HUES48 (cell line): ENCODE results near the gene C16orf82.
"Not testable (repeated sequence)": the region's sequence is repeated elsewhere in the genome, so short reads cannot be mapped to it uniquely, and the experiment has no call there.

Source experiments
- H3K27ac ChIP-seq: one replicate; pipeline ENCODE4 v1.7.0; 2013; ENCODE audit warnings: low read depth, low read length, inconsistent platforms
- H3K27me3 ChIP-seq: 2 replicates; pipeline ENCODE4 v1.6.1; 2013; ENCODE audit warnings: mild to moderate bottlenecking, low read length; ENCODE audit not compliant: control insufficient read depth, insufficient read depth
- H3K36me3 ChIP-seq: 2 replicates; pipeline ENCODE4 v1.6.1; 2013; ENCODE audit warnings: low read length; ENCODE audit not compliant: control insufficient read depth, insufficient read depth
- H3K4me1 ChIP-seq: 2 replicates; pipeline ENCODE4 v1.6.1; 2013; ENCODE audit warnings: mild to moderate bottlenecking, low read length; ENCODE audit not compliant: control insufficient read depth, insufficient read depth
- H3K4me3 ChIP-seq: 2 replicates; pipeline ENCODE4 v1.5.1; 2013; ENCODE audit warnings: mild to moderate bottlenecking, low read depth, low read length
- H3K9ac ChIP-seq: 2 replicates; pipeline ENCODE4 v1.6.1; 2013; ENCODE audit warnings: mild to moderate bottlenecking, low read depth, low read length, moderate library complexity
- H3K9me3 ChIP-seq: 2 replicates; pipeline ENCODE4 v1.6.1; 2013; ENCODE audit warnings: low read length; ENCODE audit not compliant: control insufficient read depth, insufficient read depth

C16orf82 gene

DNA sequence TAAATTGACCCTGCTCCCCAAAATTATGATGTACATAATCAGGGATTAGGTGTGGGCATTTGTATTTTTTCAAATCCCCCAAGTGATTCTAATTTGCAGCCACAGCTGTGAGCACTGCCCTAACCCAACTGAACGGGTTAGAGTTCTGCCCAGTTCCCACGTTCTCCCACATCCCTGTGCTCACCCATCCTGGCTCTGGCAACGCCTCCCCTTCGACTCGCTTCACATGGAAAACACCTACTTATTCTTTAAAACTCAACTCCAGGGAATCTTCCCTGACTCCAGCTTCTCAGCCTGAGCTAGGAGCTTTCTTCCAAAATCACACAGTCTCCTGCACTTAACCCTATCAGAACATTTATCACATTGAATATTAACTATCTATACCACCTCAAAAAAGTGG lies 17.6 kb upstream of the C16orf82 start:
- no peak overlapping the region for H3K4me3 ChIP-seq
- peaks cover 7% of the 10 kb centered on the region for H3K4me1 ChIP-seq
- no peak overlapping the region for H3K9ac ChIP-seq
- no peaks in the 10 kb centered on the region for H3K36me3 ChIP-seq
- no peaks in the 10 kb centered on the region for H3K27me3 ChIP-seq
- H3K27ac ChIP-seq: no peak overlapping the region
- no peaks in the 10 kb centered on the region for H3K9me3 ChIP-seq

DNA sequence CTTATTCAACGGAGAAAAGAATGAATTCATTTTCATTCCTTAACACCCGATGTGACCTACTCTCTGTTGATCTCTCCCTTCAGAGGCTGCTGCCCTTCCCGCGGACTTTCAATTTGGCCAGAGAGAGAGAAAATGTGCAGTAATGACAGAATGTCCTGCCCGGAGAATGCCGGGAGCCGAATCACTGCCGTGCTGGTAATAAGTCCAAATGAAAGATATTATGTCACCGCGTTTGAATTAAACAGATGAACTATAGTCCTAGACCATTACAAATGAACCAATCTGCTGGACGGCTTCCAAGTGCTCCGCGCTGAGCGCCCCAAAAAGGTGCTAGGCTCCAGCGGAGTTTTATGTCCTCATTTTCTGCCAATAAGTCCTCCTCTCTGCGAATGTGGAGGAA lies 14.7 kb upstream of the C16orf82 start:
- H3K27me3 ChIP-seq: no peaks in the 10 kb centered on the region
- H3K4me3 ChIP-seq: no peak overlapping the region
- H3K36me3 ChIP-seq: no peaks in the 10 kb centered on the region
- no peak overlapping the region for H3K9ac ChIP-seq
- H3K9me3 ChIP-seq: no peaks in the 10 kb centered on the region
- no peak overlapping the region for H3K27ac ChIP-seq
- H3K4me1 ChIP-seq: peaks cover 7% of the 10 kb centered on the region

DNA sequence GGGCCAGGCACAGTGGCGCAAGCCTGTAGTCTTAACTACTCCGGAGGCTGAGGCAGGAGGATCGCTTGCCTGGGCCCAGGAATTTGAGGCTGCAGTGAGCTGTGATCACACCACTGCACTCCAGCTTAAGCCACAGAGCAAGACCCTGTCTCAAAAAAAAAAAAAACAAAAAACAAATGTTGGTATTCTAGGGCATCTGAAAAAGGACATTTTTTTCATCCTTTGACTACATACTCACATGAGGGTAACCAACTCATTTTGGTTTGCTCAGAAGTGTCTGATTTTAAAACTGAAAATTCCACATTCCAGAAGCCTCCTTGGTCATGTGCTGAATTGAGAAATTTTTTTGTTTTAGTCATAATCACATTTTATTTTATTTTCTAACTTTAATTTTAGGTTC lies 12.7 kb upstream of the C16orf82 start:
- no peak overlapping the region for H3K4me3 ChIP-seq
- peaks cover 7% of the 10 kb centered on the region for H3K4me1 ChIP-seq
- no peak overlapping the region for H3K27ac ChIP-seq
- no peaks in the 10 kb centered on the region for H3K27me3 ChIP-seq
- H3K9ac ChIP-seq: no peak overlapping the region
- no peaks in the 10 kb centered on the region for H3K36me3 ChIP-seq
- no peaks in the 10 kb centered on the region for H3K9me3 ChIP-seq

DNA sequence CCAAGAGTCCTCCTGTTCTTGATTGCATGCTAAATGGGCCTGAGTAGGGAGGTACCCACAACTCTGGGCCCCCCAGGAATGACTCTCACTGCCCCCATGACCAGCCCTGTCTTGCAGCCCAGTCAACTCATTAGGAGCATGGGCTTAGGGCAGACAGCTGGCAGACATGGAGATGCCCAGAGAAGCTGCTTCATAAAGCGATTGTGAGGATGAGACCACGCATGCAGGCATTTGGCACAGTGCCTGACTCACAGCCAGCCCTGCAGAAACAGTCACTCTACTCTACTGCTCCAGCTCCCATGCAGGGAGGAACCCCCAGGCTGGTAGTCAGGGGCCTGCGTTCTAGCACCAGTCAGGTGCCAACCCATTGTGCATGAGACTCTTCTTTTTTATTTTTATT lies 8.4 kb upstream of the C16orf82 start:
- H3K4me3 ChIP-seq: no peak overlapping the region
- no peak overlapping the region for H3K27ac ChIP-seq
- H3K9ac ChIP-seq: no peak overlapping the region
- no peaks in the 10 kb centered on the region for H3K9me3 ChIP-seq
- H3K27me3 ChIP-seq: no peaks in the 10 kb centered on the region
- no peaks in the 10 kb centered on the region for H3K36me3 ChIP-seq
- no peaks in the 10 kb centered on the region for H3K4me1 ChIP-seq

DNA sequence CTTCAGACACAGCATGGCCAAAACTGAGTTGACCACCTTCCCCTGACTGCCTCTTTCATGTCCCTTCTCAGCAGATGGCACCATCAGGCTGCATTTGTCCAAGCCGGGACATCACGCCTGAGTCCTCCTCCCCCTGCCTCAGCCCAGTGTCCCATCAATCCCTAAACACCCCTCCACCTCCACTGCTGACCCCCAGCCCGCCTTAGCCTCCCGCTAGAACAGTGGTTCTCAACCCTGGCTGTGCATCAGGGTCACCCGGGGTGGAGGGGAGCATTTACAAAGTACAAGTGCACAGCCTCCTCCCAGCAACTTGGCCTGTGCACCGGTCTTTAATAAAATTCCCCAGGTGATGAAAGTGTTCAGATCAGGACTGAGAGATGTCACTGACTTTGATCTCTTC lies 4.0 kb downstream of the C16orf82 start:
- H3K27me3 ChIP-seq: no peaks in the 10 kb centered on the region
- H3K36me3 ChIP-seq: no peaks in the 10 kb centered on the region
- peaks cover 6% of the 10 kb centered on the region; the same call in 1 of the 2 replicates for H3K9me3 ChIP-seq
- no peak overlapping the region for H3K4me3 ChIP-seq
- H3K27ac ChIP-seq: no peak overlapping the region
- H3K9ac ChIP-seq: no peak overlapping the region
- no peaks in the 10 kb centered on the region; the same call in 1 of the 2 replicates for H3K4me1 ChIP-seq

DNA sequence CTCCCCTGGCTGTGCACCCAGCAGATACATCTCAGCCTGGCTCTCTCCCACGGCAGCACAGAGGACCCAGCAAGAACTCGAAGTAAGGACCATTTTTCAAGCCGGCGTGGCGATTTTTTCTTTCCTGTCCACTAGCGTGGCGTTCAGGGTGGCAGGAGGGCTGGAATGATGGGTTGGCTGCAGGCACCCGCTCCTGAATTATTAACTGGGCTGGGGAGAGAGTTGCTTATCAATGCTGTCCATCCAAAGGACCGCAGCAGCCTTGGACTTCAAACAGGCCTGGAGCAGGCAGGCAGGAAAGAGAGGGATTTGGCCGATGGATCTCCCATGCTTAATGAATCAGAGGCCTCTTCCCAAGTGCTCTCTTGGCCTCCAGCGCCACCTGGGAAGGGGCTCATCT lies 7.0 kb downstream of the C16orf82 start:
- H3K27me3 ChIP-seq: no peaks in the 10 kb centered on the region
- no peaks in the 10 kb centered on the region for H3K4me1 ChIP-seq
- no peaks in the 10 kb centered on the region for H3K36me3 ChIP-seq
- no peak overlapping the region for H3K27ac ChIP-seq
- H3K9ac ChIP-seq: no peak overlapping the region
- peaks cover 6% of the 10 kb centered on the region; the same call in 1 of the 2 replicates for H3K9me3 ChIP-seq
- no peak overlapping the region for H3K4me3 ChIP-seq

DNA sequence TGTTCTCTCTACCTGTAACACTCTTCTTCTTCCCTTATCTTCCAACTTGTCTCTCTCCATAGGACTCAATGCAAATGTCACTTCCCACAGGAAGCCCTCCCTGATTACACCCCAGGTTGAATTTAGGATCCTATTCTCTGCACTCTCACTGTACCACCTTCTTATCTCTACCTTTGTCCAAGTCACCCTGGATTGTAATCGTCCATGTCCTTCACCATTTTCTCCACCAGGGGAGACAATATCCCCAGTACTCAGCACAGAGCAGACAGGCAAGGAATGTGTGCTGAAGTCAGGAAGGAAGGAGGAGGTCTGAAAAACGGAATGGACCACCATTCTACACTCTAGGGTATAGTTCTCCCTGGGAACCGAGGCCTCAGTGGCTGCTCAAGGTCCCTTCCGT lies 14.2 kb downstream of the C16orf82 start:
- peaks cover 19% of the 10 kb centered on the region for H3K4me1 ChIP-seq
- H3K36me3 ChIP-seq: no peaks in the 10 kb centered on the region
- H3K4me3 ChIP-seq: no peak overlapping the region
- H3K27me3 ChIP-seq: no peaks in the 10 kb centered on the region
- H3K27ac ChIP-seq: no peak overlapping the region
- no peak overlapping the region for H3K9ac ChIP-seq
- no peaks in the 10 kb centered on the region for H3K9me3 ChIP-seq

DNA sequence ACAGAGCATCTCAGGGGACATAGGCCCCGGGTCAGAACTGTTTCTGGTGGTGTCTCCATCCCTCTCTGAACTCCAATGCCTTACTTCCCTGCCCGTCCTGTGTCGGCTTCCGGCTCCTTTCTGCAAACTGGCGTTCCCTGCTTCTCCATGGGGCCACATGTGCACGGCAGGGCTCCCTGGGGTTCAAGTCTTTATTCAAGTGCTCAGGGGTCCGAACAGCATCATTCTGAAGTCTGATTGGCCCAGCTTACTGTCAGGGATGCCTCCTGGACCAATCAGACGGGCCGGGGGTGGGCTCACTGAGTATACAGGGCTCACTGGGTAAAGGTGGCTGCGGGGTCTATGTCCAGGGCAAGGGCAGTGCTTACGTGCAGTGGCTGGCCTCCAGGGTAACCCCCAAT lies 17.1 kb downstream of the C16orf82 start:
- H3K9ac ChIP-seq: no peak overlapping the region
- H3K4me1 ChIP-seq: peaks cover 19% of the 10 kb centered on the region
- H3K36me3 ChIP-seq: no peaks in the 10 kb centered on the region
- H3K4me3 ChIP-seq: no peak overlapping the region
- H3K27me3 ChIP-seq: no peaks in the 10 kb centered on the region
- H3K9me3 ChIP-seq: no peaks in the 10 kb centered on the region
- no peak overlapping the region for H3K27ac ChIP-seq

DNA sequence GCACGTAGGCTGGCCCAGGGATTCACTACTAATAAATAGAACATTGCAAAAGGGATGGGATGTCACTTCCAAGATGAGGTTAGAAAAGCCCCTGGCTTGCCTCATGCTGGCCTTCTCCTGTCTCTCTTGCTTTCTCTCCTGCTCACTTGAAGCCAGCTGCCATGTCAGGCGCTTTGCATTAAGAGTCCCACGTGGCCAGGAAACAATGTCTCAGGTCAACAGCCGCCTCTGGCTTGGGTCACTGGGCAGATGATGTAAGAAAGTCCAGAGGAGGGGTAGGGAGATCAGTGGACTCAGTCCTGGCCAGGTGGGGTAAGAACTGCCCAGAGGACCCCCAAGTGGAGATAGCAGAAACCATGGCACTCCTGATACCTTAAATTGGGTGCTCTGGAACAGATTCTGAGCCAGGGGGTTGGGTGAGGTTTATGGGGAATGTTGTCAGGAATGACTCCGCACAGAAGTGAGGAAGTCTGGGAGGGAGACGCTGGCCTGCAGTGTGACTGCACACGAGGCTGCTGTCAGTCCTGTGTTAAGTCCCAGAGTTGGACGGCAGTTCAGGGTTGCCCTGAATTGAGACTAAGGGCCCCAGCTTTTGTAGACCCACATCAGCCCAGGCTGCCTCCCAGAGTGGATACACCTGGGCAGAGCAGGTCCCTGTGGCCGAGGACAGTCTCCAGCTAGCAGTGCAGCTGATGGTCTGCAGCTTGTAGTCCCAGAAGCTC lies 17.7 kb downstream of the C16orf82 start:
- Histone ChIP-seq H3K9me3 (no peaks in the 10 kb centered on the region), H3K27me3 (no peaks in the 10 kb centered on the region), H3K27ac (no peak overlapping the region), H3K36me3 (no peaks in the 10 kb centered on the region), H3K9ac (no peak overlapping the region), H3K4me3 (no peak overlapping the region), H3K4me1 (peaks cover 19% of the 10 kb centered on the region)

DNA sequence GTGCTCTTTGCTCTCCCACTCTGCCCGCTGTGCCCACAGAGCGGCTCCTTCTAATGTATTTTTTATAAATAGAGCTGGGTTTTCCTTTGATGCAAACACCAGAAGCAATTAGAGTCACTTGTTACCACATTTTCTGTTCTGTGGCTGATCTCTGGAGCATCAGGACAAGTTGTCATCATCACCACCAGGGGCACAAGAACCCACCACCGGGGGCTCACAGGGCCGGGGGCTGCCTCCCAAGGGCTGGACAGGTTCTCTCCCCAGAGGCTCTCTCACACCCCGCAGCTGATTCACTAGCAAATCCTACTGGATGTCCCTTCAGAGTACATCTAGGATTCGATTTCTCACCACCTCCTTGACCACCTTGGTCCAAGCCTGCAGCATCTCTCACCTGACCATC lies 18.5 kb downstream of the C16orf82 start:
- peaks cover 19% of the 10 kb centered on the region for H3K4me1 ChIP-seq
- no peaks in the 10 kb centered on the region for H3K36me3 ChIP-seq
- no peaks in the 10 kb centered on the region for H3K27me3 ChIP-seq
- H3K9me3 ChIP-seq: no peaks in the 10 kb centered on the region
- H3K4me3 ChIP-seq: no peak overlapping the region
- H3K9ac ChIP-seq: no peak overlapping the region
- no peak overlapping the region for H3K27ac ChIP-seq

DNA sequence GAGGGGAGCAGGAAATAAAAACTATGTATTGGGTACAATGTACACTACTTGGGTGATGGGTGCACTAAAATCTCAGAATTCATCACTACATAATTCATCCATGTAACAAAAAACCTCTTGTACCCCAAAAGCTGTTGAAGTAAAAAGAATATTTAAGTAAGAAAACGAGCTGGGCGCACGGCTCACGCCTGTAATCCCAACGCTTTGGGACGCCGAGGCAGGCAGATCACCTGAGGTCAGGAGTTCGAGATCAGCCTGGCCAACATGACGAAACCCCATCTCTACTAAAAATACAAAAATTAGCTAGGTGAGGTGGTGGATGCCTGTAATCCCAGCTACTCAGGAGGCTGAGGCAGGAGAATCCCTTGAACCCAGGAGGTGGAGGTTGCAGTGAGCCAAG lies 19.3 kb downstream of the C16orf82 start:
- not testable (repeated sequence) for H3K9ac ChIP-seq, H3K27ac ChIP-seq, H3K27me3 ChIP-seq, H3K36me3 ChIP-seq, H3K4me3 ChIP-seq, H3K9me3 ChIP-seq
- peaks cover 18% of the 10 kb centered on the region for H3K4me1 ChIP-seq
